Endothelial cell of hepatic sinusoid (primary cell): ENCODE results near the gene OR6C75.
"Not testable (repeated sequence)": the region's sequence is repeated elsewhere in the genome, so short reads cannot be mapped to it uniquely, and the experiment has no call there.

Experiments used
- in situ Hi-C: cut with HindIII; loops from 2 replicates; pipeline ENCODE4 v1.10.0; 2017; ENCODE audit warnings: low sequenced_read_pairs

Gene OR6C75

GRCh38 chr12:55362675-55363074 is at the start of gene OR6C75:
Gene OR6C75 (plus strand): TSS chr12:55362975. CDS start chr12:55365111, 2,136 bp downstream.
- in situ Hi-C loops, result no loop called here

GRCh38 chr12:55314043-55314442 is 48.7 kb upstream of the OR6C75 start, which contains the start of gene OR6C1:
Gene OR6C1 (plus strand): TSS chr12:55314343. CDS start chr12:55320600, 6,257 bp downstream.
- in situ Hi-C loops, result no loop called here

- in situ Hi-C loops, result loop anchor here (5.0 kb wide), 2 partner anchors 33 to 73 kb away; no protein-coding TSS in a partner anchor
Observed at GRCh38 chr12:55320201-55320600, 42.6 kb upstream of the OR6C75 start.

GRCh38 chr12:55325801-55326200 is 37.0 kb upstream of the OR6C75 start:
- in situ Hi-C loops, result not testable (repeated sequence)

GRCh38 chr12:55330446-55330845 is 32.3 kb upstream of the OR6C75 start, which contains the start of gene OR6C3:
Gene OR6C3 (plus strand): TSS chr12:55330746. CDS start chr12:55331701, 955 bp downstream.
- in situ Hi-C loops, result no loop called here

- in situ Hi-C loops, result no loop called here
Observed at GRCh38 chr12:55336002-55336401, 26.8 kb upstream of the OR6C75 start.

- in situ Hi-C loops, result not testable (repeated sequence)
Observed at GRCh38 chr12:55355338-55355737, 7.4 kb upstream of the OR6C75 start.

GRCh38 chr12:55365086-55365485 is 2.3 kb downstream of the OR6C75 start:
- in situ Hi-C loops, result no loop called here

- in situ Hi-C loops, result no loop called here
Observed at GRCh38 chr12:55372521-55372920, 9.7 kb downstream of the OR6C75 start.

- in situ Hi-C loops, result no loop called here
Observed at GRCh38 chr12:55385891-55386290, 23.1 kb downstream of the OR6C75 start.

- in situ Hi-C loops, result no loop called here
Observed at GRCh38 chr12:55392032-55392795, 29.4 kb downstream of the OR6C75 start.

- in situ Hi-C loops, result no loop called here
Observed at GRCh38 chr12:55396326-55396725, 33.6 kb downstream of the OR6C75 start.

- in situ Hi-C loops, result no loop called here
Observed at GRCh38 chr12:55400229-55400628, 37.5 kb downstream of the OR6C75 start, which contains the start of gene OR6C65. Gene OR6C65 (plus strand): TSS chr12:55400529. CDS start chr12:55400529, 0 bp downstream.

- in situ Hi-C loops, result no loop called here
Observed at GRCh38 chr12:55407866-55408265, 45.1 kb downstream of the OR6C75 start.

GRCh38 chr12:55409133-55409532 is 46.4 kb downstream of the OR6C75 start:
- in situ Hi-C loops, result not testable (repeated sequence)

- in situ Hi-C loops, result not testable (repeated sequence)
Observed at GRCh38 chr12:55412138-55412537, 49.4 kb downstream of the OR6C75 start.

GRCh38 chr12:55413498-55414388 is 51.0 kb downstream of the OR6C75 start:
- in situ Hi-C loops, result not testable (repeated sequence)

- in situ Hi-C loops, result not testable (repeated sequence)
Observed at GRCh38 chr12:55414396-55414823, 51.6 kb downstream of the OR6C75 start.

- in situ Hi-C loops, result not testable (repeated sequence)
Observed at GRCh38 chr12:55414889-55415288, 52.1 kb downstream of the OR6C75 start.

GRCh38 chr12:55416961-55417360 is 54.2 kb downstream of the OR6C75 start:
- in situ Hi-C loops, result no loop called here
